Left cardiac atrium (tissue), 4 donors: ENCODE data around the gene RAVER2. TPM values are rescaled to one million over a fixed set of nuclear protein-coding genes. Genes with fewer than 3 reads are reported as not detected.

Source experiments
- ATAC-seq, 2 donors: fragments of 200-7000 bp; cut with Tn5 transposase; one replicate each; pipeline ENCODE4 v1.9.1; 2020; ENCODE audit warnings: mild to moderate bottlenecking in 2 of 2, moderate library complexity in 2 of 2
- DNase-seq: peaks from one replicate; pipeline ENCODE4 v3.0.0-alpha.2; 2020
- intact Hi-C, 2 donors: fragments of 100-400 bp; cut with DNase I; formaldehyde crosslinking; loops; one replicate each; pipeline versions ENCODE4 v1.14.1 to v1.15.1; 2022 to 2023
- total RNA-seq, 2 donors: library from RNA; stranded (reverse); fragmentation: NEBNext Ultra II Directional; extraction: Animal tissue kit (Norgen Biotek cat#: 25700); gene quantifications; one replicate each; pipeline ENCODE4 v1.2.1, GENCODE V29; 2021
- donor health status: DM: no; HTN: yes; CAD: no.
- donor health status: DM: no; HTN: yes; CAD: no; lungs with severe emphysema.
- donor health status: DM: yes; HTN: yes; CAD: no.
- donor health status: Dilated cardiomyopathy.

RAVER2 gene
- total RNA-seq, 2 donors from 2014 or later, result 16.3 to 21.0 TPM

DNA sequence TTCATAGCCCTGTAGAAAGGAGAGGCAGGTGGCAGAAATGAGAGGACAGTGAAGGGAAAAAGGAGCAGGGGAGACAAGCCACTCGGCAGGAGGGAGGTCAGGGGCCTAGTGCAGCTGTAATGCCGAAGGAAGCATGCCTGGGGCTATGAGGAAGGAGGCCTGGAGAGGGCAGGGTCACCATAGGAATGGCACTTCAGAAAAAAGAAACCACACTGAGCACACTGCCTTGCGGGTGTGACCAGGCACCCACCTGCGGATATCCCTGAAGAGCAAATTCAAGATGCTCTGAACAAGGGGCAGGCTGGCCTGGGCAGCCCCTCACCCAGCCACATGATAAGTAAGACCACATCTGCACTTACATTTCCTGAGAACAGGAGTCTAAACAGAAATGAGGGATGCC is 116.7 kb downstream of the RAVER2 start:
- intact Hi-C loops, result loop anchor here in 1 of 2 donors (10.0 kb wide), 1 partner anchor 103 kb away; the partner anchor contains the start of gene JAK1
- ATAC-seq, result peak; percentile 45 to 48
- no peak for DNase-seq

DNA sequence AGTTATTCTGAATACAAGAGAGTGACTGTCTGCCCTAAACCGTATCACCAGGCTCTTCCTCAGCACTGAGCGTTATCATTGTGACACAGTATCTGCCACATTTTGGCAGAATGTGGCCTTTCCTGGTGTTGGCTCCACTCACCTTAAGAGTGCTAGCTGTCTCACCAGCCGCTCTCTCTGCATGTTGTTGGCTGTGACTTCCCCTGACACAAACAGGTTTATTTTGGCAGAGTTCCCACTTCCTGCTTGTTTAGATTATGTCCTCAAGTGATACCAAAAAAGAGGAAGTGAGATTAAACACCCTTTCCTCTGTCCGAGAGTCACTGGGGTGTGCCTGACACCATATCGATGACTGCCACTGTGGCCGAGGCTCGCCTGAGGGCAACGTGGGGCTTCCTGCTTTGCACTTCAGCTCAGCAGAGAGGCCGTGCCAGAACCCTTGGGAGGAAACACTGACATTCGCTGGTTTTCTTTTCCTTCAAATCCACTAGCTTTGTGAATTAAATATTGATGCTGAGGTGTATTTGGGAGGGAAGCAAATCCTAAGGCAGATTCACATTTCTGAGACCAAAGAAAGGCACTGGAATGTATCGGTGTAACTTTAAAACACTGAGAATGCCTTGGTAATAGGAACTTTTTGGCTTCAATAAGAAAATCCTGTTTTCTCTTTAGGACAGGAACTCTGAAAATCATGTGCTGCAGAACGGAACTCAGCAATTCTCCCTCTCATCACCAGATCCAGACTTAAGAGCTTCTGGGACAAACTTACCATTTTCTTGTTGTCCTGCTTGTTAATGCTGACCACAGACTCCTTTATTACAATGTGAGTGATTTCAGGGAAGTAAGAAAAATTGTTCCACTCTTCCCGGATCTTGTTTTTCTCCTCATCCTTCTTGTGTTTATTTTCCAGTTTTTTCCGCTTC is 119.4 kb downstream of the RAVER2 start:
- DNase-seq (peak; percentile 82), ATAC-seq (peak; percentile 83 to 90)
- intact Hi-C loops, result loop anchor here in 1 of 2 donors (10.0 kb wide), 1 partner anchor 101 kb away; the partner anchor contains the start of gene JAK1

DNA sequence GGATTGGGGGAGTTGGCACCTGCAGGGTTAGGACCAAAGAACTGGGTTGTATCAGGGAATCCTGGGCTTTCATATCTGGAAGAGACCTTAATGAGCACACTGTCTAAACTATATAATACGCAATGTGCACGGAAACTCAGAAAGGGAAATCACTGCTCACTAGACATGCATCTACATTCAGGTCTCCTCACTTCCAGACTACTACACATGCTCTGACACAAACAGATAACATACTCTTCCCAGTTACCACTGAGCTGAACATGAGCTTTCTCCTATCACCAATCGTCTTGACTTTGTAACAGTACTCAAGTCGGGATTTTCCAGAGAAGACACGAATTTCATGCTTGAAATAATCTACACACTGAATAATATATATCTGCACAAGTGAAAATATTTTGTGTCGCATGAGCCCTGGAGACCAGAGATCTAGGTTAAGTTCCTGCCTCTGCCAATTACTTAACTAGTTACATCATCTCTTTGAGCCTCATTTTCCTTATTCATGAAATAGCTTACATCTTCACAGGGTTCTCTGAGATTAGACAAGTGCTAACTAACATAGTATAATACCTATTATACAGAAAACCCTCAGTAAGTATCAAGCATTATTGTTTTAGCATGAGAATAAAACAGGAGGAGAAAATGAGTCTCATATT is 120.4 kb downstream of the RAVER2 start:
- ATAC-seq, result no peak
- intact Hi-C loops, result loop anchor here in 1 of 2 donors (10.0 kb wide), 1 partner anchor 100 kb away; the partner anchor contains the start of gene JAK1
- no peak for DNase-seq

DNA sequence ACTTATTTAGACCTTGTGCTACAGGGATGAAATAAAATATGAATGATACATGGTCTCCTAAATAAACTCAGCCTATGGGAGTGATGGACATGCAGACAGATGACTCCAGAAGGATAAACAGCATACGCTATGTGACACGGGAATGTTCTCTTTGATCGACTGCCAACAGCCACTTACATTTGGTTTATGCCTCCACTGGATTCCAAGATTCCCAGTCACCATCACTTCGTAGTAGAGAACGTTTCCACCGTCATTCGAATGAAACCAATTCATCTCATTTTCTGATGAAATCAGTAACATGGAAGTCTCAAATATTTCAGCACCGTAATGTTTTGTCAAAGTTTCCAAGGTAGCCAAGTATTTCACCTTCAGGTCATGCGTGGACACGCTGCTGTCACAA is 121.8 kb downstream of the RAVER2 start:
- intact Hi-C loops, result loop anchor here in 1 of 2 donors (10.0 kb wide), 1 partner anchor 98 kb away; the partner anchor contains the start of gene JAK1
- DNase-seq, result no peak
- no peak for ATAC-seq

DNA sequence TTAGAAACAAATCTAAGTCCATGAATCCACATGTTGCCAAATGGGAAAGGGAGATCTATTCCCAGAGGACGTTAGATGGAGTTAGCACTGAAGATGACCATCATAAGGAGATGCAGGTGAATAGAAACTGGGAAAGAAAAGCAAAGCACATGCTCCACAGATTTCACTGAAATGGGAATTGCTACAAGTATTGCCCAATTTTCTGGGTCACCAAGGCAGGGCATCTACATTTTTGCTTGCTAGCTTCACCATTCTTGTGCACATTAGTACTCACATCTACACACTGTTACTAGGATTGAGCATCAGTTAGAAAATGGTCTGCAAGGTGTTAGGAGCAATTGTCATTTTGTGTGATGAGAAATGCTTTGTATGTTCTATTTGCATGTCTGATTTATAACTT is 122.4 kb downstream of the RAVER2 start:
- no peak for DNase-seq
- intact Hi-C loops, result loop anchor here in 1 of 2 donors (10.0 kb wide), 1 partner anchor 98 kb away; the partner anchor contains the start of gene JAK1
- ATAC-seq, result no peak

DNA sequence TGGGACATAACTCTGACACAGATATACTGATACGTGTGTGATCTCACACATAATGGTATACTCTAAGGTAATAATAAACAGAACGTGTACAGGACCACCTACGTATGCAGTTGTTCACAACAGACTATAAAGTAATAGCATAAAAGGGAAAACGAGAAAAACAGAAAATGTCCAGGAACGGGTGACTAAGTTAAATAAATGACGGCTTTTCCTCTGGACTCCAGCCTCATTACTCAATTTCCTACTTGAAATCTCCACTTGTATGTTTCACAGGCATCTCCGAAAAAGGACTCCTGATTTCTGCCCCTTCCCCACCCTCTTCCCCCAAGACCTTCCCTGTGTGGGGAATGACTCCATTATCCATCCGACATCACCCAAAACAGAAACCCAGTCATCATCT is 126.4 kb downstream of the RAVER2 start:
- intact Hi-C loops, result no loop called here
- DNase-seq, result no peak
- ATAC-seq, result no peak

DNA sequence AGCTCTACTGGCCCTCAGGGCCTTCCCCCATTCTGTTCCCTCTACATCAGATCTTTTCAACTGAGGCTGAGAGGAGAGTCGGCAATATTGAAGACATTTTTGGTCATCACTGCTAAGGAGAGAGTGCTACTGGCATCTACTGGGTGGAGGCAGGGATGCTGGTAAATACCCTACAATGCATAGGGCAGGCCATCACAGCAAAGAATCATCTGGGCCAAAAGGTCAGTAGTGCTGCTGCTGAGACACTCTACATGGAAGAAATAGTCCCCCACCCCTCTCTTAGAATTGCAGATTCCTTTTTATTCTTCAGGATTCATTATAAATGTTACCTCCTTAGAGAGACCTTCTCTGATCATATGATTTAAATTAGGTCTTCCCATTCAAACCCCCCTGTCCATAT is 127.2 kb downstream of the RAVER2 start:
- no peak for DNase-seq
- no peak for ATAC-seq
- intact Hi-C loops, result no loop called here

DNA sequence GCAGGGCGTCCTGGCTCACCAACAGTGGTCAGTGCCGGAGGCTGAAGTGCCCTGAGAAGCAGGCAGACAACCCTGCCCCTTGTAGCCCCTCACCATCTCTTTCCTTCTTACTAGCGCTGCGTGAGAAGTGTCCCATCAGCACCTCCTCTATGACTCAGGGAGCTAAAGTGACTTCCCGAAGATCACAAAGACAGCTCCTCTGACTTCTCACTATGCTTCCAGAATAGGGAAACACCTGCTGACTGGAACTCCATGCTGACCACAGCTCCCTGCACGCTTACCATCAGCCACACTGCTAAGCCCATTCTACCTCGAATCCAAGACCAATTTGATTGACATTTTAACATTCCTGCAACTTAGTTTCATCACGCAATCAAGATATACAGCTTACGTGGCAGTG is 128.7 kb downstream of the RAVER2 start:
- intact Hi-C loops, result no loop called here
- DNase-seq, result no peak
- no peak for ATAC-seq

DNA sequence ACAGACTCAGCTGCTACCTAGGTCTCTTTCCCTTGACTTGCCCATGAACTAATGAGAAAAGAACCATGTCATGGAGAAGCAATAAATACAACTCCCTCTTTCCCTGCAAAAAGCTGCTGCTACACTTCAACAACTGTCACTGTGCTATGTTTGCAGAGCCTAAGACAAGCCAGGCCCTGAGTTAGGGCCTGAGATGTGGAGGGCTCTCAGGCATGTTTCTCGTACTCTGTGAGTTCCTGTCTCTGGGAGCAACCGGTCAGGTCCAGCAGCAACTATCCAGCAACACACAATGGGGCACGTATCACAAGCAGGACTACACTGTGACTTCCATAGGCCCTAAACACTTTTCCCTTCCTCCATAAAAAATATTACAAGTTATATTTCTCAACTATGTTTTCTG is 129.8 kb downstream of the RAVER2 start:
- peak in 1 of 2 donors; percentile 4 for ATAC-seq
- DNase-seq, result no peak
- intact Hi-C loops, result loop anchor here in 1 of 2 donors (5.0 kb wide), 1 partner anchor 93 kb away; the partner anchor contains the start of gene JAK1

DNA sequence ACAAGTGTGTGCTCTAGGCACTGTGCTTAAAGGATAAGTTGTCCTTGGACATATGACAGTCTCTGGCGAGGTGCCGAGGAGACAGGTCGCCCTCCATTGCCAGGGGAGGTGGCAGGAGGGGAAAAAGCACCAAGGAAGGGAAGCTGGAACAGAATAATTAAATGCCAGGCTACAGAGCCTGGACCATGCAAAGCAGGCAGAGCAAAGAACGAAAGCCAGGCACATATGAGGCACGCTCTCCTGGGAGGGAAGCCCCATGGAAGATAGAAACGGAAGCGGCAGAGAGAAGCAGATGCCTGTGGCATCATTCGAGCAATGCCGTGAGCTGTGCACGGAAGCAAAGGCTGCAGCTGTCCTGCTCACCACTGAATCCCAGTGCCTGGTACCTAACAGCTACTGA is 130.2 kb downstream of the RAVER2 start:
- intact Hi-C loops, result loop anchor here in 1 of 2 donors (5.0 kb wide), 1 partner anchor 92 kb away; the partner anchor contains the start of gene JAK1
- peak; percentile 22 to 33 for ATAC-seq
- DNase-seq, result no peak

DNA sequence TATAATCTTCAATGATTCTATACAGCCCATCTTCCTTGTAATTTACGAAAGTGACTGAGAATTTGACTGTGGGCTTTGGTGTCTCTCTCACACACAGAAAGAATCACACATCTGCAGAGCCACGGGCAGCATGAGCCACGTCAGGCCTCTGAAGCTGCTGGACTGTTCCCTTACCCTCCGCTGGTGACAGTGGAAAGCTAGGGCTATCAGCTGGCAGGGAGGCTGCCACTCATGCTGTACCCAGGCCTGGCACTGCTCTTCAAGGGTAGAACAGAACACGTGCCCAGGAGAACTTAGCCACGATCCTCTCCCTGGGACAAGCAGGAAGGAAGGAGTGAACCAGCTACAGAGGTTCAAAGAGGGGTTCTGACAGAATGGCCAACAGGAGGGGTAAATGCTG is 130.7 kb downstream of the RAVER2 start:
- intact Hi-C loops, result loop anchor here in 1 of 2 donors (5.0 kb wide), 1 partner anchor 92 kb away; the partner anchor contains the start of gene JAK1
- DNase-seq, result peak; percentile 36
- peak; percentile 84 to 91 for ATAC-seq

DNA sequence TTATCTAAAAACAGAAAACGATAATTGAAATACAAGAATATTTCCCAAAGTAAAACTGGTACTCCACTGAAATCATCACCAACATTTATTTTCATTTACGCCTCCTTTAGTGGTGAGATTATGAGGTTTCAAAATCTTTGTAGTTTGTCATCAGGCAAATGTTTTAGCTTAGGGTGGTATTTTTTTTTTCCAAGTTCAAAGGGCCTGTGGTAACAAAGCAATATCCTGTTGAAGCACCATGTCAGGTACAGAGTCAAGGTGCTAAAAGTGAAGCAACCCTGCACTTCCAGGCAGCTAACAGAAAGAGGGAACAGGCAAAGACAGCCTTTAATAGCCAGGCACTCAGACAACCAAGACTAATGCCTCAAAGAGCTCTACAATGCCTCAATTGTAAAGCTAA is 132.3 kb downstream of the RAVER2 start:
- no peak for DNase-seq
- intact Hi-C loops, result loop anchor here in 1 of 2 donors (5.0 kb wide), 1 partner anchor 90 kb away; the partner anchor contains the start of gene JAK1
- peak in 1 of 2 donors; percentile 23 for ATAC-seq

DNA sequence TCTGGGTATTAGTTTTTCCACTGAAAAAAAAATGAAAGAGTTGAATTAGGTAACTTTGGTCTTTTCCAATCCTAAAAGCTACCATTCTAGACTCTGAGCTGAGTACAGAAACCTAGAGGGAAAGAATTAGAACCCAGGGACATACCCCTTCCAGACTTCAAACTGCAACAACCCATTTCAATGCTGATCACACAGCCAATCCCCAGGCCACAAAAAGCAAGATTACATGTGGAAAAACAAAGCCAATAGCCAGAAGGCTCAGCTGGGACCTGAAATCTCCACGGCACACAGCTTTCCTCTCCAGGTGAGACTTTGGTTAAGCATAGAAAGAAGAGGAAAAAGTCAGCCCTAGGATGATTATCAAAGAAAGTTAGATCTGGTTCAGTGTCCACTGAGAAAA is 132.7 kb downstream of the RAVER2 start:
- DNase-seq (no peak), ATAC-seq (no peak)
- intact Hi-C loops, result loop anchor here in 1 of 2 donors (5.0 kb wide), 1 partner anchor 90 kb away; the partner anchor contains the start of gene JAK1

DNA sequence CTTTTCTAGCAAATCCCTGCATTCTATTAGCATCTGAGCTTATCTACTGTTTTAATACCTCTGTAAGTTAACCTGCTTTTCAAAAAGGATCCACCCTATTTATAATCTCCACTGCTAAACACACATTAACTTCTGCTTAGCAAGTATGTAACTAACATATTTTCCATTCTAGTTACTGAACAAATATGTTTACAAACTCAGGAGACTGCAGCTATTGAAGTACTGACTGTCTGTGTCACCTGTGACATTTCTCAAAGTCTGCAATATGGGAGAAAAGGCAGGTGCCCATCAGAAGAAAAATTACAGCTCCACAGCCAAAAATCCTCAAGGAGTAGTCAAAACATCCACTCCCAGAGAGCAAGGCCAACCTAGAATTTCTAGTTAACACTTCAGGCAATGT is 133.2 kb downstream of the RAVER2 start:
- no peak for DNase-seq
- ATAC-seq, result no peak
- intact Hi-C loops, result loop anchor here in 1 of 2 donors (5.0 kb wide), 1 partner anchor 89 kb away; the partner anchor contains the start of gene JAK1

DNA sequence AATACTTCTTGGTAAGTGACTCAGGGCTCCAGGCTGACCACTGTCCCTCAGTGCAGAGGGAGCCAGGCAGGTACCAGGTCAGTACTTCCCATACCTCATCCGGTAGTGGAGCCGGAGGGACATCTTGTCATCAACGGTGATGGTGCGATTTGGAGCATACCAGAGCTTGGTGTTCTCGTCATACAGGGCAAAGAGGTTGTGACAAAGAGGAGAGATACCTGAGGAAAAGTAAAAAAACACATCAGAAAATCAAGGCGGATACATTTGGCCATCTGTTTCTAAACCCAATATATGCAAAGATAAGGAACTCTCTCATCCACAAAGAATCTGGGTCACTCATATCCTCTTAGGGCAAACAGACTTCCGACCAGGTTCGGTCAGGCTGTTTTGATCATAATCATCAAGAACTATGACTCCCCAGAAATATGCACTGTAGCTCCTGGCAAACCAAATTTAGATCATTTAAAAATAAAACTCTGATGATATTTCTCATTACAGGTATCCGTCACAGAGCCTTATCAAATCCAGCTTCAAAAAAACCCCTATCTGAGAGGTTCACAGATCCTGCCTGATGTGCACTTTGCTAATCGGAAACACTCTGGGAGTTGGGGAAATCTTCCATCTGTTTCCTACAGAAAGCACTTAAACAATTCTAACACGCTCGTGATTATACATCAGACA is 134.2 kb downstream of the RAVER2 start:
- ATAC-seq (no peak), DNase-seq (no peak)
- intact Hi-C loops, result loop anchor here in 1 of 2 donors (5.0 kb wide), 1 partner anchor 88 kb away; the partner anchor contains the start of gene JAK1

DNA sequence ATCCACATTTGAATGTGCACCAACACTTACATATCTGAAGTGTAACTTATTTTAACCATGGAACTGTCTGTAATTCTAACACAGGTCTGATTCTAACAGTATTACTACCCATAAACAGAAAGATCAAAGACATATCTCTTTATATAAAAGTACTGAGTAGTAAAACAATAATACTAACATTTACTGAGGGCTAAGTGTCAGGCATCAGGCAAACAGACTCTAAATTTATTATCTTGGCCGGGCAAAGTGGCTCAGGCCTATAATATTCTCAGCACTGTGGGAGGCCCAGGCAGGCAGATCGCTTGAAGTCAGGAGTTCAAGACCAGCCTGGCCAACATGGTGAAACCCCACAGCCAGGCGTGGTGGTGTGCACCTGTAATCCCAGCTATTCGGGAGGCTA is 135.6 kb downstream of the RAVER2 start:
- intact Hi-C loops, result no loop called here
- ATAC-seq, result no peak
- DNase-seq, result no peak

DNA sequence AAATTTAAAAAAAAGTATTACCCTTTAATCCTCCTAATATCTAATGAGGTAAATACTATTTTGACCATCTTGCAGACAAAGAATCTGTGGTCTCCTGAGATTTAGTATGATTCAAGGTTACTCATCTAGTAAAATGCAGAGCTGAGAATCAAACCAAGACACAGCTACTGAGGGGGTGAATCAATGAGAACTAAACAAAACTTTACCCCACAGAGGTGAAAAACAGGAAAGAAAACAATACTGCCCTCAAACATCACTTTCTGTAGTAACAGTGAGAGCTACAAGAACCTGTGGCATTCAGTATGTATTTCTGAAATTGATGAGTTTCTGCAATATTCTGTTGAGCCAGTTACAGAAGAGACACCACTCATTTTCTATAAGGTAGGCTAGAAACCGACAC is 136.4 kb downstream of the RAVER2 start:
- no peak for DNase-seq
- intact Hi-C loops, result no loop called here
- ATAC-seq, result no peak
